Measurements from ENCODE around the gene SLC39A5.

The SLC39A5 gene

DNA sequence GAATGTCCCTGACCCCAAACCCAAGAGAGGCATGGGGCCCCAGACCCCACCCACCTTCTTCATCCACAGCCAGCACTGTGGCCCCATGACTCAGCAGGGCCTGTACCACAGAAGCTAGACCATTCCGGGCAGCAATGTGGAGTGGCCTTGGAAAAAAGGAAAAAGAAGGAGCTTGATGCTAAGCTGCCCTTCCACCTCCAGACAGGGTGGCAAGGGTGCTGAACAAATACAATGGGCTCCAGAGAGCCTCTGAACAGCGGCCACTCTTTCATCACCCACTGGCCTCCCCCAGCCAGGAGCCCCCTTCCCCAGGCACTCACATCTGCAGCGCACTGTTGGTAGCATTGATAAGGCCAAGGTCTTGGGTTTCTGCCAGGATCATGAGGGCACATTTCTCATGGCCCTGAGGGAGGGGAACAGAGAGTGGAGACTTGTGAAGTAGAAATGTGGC, 13.9 kb downstream of the SLC39A5 start:
- no peak overlapping the region for H3K4me3 ChIP-seq (ENCODE audit: low read depth, low read length)
- peak; percentile 31 for DNase-seq (ENCODE audit: low read depth)
- TF ChIP-seq, protein P1, sequence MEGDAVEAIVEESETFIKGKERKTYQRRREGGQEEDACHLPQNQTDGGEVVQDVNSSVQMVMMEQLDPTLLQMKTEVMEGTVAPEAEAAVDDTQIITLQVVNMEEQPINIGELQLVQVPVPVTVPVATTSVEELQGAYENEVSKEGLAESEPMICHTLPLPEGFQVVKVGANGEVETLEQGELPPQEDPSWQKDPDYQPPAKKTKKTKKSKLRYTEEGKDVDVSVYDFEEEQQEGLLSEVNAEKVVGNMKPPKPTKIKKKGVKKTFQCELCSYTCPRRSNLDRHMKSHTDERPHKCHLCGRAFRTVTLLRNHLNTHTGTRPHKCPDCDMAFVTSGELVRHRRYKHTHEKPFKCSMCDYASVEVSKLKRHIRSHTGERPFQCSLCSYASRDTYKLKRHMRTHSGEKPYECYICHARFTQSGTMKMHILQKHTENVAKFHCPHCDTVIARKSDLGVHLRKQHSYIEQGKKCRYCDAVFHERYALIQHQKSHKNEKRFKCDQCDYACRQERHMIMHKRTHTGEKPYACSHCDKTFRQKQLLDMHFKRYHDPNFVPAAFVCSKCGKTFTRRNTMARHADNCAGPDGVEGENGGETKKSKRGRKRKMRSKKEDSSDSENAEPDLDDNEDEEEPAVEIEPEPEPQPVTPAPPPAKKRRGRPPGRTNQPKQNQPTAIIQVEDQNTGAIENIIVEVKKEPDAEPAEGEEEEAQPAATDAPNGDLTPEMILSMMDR (conservative IDR thresholded peaks at IDR 0.05; ENCODE audit: low read depth, low read length), result no peak

DNA sequence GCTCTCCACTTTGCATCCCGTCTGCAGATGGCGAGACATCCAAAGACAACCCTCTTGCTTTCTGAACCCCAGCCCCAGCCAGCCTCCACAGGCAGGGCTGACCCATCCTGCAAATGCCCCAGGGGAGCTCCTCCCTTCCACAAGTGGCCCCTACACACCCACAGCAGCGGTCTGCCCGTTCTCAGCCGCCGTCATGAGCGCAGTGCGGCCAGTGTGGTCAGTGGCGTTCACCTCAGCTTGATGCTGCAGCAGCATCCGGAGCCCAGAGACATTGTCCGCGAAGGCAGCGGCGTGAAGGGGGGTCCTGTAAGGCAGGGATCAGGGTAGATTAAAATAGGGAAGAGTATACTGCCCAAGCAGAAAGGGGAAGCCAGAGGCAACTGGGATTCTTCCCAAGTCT, 14.6 kb downstream of the SLC39A5 start:
- no peak for DNase-seq (ENCODE audit: low read depth)
- TF ChIP-seq, protein P1 (conservative IDR thresholded peaks at IDR 0.05; ENCODE audit: low read depth, low read length), result no peak
- H3K4me3 ChIP-seq (ENCODE audit: low read depth, low read length), result no peak overlapping the region

DNA sequence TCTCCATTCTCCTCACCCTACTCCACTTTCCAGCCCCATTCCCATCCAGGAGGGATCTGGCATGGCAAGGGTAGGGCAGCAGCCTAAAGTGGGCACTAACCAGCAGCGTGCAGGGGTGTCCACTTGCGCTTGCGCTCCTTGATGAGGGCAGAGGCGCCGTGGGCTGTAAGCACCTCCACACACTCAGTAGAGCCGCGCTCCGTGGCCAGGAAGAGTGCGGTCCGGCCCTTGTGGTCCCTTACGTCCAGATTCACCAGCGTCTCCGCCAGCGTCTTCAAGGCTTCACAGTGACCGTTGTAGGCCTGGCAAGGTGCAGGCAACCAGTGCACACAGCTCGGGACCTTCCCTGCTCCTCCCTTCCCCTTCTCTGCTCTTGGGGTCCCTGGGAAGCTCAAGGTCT, 18.1 kb downstream of the SLC39A5 start:
- H3K4me3 ChIP-seq (ENCODE audit: low read depth, low read length), result no peak overlapping the region
- TF ChIP-seq, protein P1 (conservative IDR thresholded peaks at IDR 0.05; ENCODE audit: low read depth, low read length), result no peak
- DNase-seq (ENCODE audit: low read depth), result no peak

DNA sequence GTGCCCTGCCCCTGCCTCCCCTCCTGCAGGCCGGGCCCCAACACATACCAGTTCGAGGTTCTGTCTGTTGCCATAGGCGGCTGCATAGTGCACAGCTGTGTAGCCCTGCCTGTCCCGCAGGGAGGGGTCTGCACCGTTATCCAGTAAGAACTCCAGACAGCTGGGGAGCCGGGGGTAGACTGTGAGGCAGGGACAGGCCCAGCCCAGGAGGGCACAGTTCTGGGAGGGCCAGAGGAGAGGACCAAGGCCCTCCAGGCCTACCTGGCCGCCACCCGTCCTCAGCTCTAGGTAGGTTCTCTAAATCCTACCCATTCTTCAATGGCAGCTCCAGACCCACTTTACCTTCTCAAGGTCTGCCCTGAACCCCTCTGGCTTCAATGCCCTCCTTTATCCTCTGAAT, 18.9 kb downstream of the SLC39A5 start:
- DNase-seq (ENCODE audit: low read depth), result no peak
- TF ChIP-seq, protein P1 (conservative IDR thresholded peaks at IDR 0.05; ENCODE audit: low read depth, low read length), result no peak

DNA sequence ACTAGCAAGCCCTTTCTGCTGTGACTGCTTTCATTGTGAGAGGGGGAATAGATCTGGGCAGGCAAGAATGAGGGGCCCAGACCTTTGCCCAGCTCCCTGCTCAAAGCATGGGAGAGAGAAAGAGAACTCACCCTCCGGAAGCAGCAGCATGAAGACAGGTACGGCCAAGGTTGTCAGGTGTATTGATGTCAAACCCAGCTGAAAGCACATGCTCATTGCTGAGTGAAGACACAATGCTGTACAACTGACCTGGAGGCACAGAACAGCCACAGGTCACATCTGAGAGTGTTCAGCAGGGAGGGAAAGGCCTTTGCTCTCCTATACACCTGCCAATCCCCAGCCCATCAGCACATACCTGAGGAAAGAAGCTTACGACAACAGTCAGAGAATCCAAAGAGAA, 22.8 kb downstream of the SLC39A5 start:
- no peak overlapping the region for H3K4me3 ChIP-seq (ENCODE audit: low read depth, low read length)
- TF ChIP-seq, protein P1 (conservative IDR thresholded peaks at IDR 0.05; ENCODE audit: low read depth, low read length), result no peak
- DNase-seq (ENCODE audit: low read depth), result no peak

More for the DNA sequence above, 18.9 kb downstream of the SLC39A5 start:
- no peak overlapping the region for H3K4me3 ChIP-seq (ENCODE audit: low read depth, low read length)

DNA sequence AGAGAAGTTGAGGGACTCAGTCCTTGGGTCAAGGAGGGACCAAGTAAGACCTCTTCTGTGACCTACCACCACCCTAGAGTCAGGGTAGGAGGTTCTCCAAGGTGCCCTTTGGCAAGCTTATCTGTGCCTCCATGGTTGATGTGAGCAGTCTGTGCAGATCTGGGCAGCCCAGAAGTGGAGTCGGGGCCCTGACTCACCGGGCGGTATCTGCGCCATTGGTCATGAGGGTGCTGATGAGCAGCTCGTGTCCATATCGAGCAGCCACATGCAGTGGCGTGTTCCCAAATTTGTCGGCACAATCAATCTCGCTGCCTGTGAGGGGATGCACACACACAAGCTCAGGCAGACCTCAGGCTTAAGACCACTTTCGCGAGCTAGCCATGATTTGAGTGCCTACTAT, 23.2 kb downstream of the SLC39A5 start:
- DNase-seq (ENCODE audit: low read depth), result no peak
- no peak overlapping the region for H3K4me3 ChIP-seq (ENCODE audit: low read depth, low read length)
- TF ChIP-seq, protein P1 (conservative IDR thresholded peaks at IDR 0.05; ENCODE audit: low read depth, low read length), result no peak

DNA sequence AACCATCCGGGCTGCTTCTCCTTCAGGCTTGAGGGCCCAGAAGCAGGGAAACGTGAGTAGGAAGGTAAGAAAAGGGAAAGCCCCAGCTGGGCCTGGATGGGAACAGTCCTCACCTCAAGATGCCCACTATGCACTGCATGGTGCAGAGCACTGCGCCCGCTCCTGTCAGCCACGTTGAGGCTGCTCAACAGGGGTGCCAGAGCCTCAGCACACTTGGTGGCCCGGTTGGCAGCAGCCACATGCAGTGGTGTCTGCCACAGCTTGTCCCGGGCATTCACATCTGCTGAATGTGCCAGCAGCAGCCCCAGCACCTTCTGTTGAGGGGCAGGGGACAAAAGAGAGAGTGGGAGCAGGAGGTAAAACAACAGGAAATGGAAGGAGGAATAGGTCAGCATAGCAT, 25.8 kb downstream of the SLC39A5 start:
- TF ChIP-seq, protein P1 (conservative IDR thresholded peaks at IDR 0.05; ENCODE audit: low read depth, low read length), result no peak
- H3K4me3 ChIP-seq (ENCODE audit: low read depth, low read length), result no peak overlapping the region
- no peak for DNase-seq (ENCODE audit: low read depth)

Measured in choroid plexus epithelial cell (primary cell).